GM12872 (cell line): Measurements from ENCODE around the gene NEUROD4.
A peak's percentile ranks its signal among the peaks of the same experiment; 100 is the strongest.

Experiments
- CTCF ChIP-seq: IDR thresholded peaks from 3 replicates; pipeline ENCODE4 v1.5.1; 2011; ENCODE audit warnings: low read depth, mild to moderate bottlenecking, low read length, moderate library complexity; ENCODE audit not compliant: insufficient read depth

The NEUROD4 gene

DNA sequence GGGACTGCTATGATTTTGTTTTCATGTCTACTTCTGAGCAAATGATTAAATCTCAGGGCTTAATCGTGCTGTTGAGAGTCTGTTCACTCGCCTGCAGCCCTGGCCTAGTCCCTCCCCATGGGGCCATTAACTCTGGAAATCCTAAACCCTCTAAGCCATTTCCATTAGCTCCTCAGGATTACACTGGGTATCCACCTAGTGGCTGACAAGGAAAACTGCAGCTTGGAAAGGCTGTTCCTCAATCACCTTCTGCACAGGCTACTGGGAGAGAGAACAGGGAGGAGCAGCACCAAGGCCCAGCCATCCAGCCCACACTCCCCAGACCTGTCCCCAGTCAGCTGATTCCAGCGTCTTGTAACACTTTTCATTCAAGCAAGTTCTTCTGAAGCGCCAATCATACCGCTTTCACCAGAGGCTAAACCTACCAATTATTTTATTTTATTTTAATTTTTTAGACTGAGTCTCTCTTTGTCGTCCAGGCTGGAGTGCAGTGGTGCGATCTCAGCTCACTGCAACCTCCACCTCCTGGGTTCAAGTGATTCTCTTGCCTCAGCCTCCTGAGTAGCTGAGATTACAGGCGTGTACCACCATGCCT lies 48.7 kb downstream of the NEUROD4 start:
- peak; percentile 84 for TF ChIP-seq CTCF

GRCh38 chr12:55072083-55072482 lies 52.3 kb downstream of the NEUROD4 start:
- TF ChIP-seq CTCF, result peak; percentile 83

GRCh38 chr12:55073043-55074022 lies 53.6 kb downstream of the NEUROD4 start:
- TF ChIP-seq CTCF, result peak; percentile 72

GRCh38 chr12:55074806-55075205 lies 55.0 kb downstream of the NEUROD4 start:
- no peak for TF ChIP-seq CTCF
